ENCODE results near the gene SFRP5.

SFRP5 gene

GRCh38 chr10:97771913-97772823 is at the start of gene SFRP5:
TSS of gene SFRP5 (minus strand) at chr10:97771999. CDS start at chr10:97771833, 166 bp downstream.
- no peak for TF ChIP-seq GATA3 (IDR thresholded peaks at IDR 0.05; ENCODE audit: low read depth, low read length)
- no peak for TF ChIP-seq GATA2 (IDR thresholded peaks at IDR 0.05; ENCODE audit: low read depth, low read length)

- TF ChIP-seq GATA2 (IDR thresholded peaks at IDR 0.05; ENCODE audit: low read depth, low read length) (no peak), GATA3 (IDR thresholded peaks at IDR 0.05; ENCODE audit: low read depth, low read length) (no peak)
Observed at GRCh38 chr10:97820096-97820704, 48.4 kb upstream of the SFRP5 start.

GRCh38 chr10:97818572-97818971 is 46.8 kb upstream of the SFRP5 start:
- TF ChIP-seq GATA2 (IDR thresholded peaks at IDR 0.05; ENCODE audit: low read depth, low read length) (no peak), GATA3 (IDR thresholded peaks at IDR 0.05; ENCODE audit: low read depth, low read length) (no peak)

GRCh38 chr10:97816609-97817008 is 44.8 kb upstream of the SFRP5 start:
- TF ChIP-seq GATA3 (IDR thresholded peaks at IDR 0.05; ENCODE audit: low read depth, low read length) (no peak), GATA2 (IDR thresholded peaks at IDR 0.05; ENCODE audit: low read depth, low read length) (no peak)

- TF ChIP-seq GATA2 (IDR thresholded peaks at IDR 0.05; ENCODE audit: low read depth, low read length) (no peak), GATA3 (IDR thresholded peaks at IDR 0.05; ENCODE audit: low read depth, low read length) (no peak)
Observed at GRCh38 chr10:97814996-97815395, 43.2 kb upstream of the SFRP5 start.

- TF ChIP-seq GATA3 (IDR thresholded peaks at IDR 0.05; ENCODE audit: low read depth, low read length), result no peak
- no peak for TF ChIP-seq GATA2 (IDR thresholded peaks at IDR 0.05; ENCODE audit: low read depth, low read length)
Observed at GRCh38 chr10:97813311-97813710, 41.5 kb upstream of the SFRP5 start.

- TF ChIP-seq GATA2 (IDR thresholded peaks at IDR 0.05; ENCODE audit: low read depth, low read length), result no peak
- TF ChIP-seq GATA3 (IDR thresholded peaks at IDR 0.05; ENCODE audit: low read depth, low read length), result no peak
Observed at GRCh38 chr10:97812696-97813095, 40.9 kb upstream of the SFRP5 start.

- TF ChIP-seq GATA3 (IDR thresholded peaks at IDR 0.05; ENCODE audit: low read depth, low read length) (no peak), GATA2 (IDR thresholded peaks at IDR 0.05; ENCODE audit: low read depth, low read length) (no peak)
Observed at GRCh38 chr10:97811958-97812357, 40.2 kb upstream of the SFRP5 start.

GRCh38 chr10:97810446-97810845 is 38.6 kb upstream of the SFRP5 start:
- no peak for TF ChIP-seq GATA3 (IDR thresholded peaks at IDR 0.05; ENCODE audit: low read depth, low read length)
- TF ChIP-seq GATA2 (IDR thresholded peaks at IDR 0.05; ENCODE audit: low read depth, low read length), result no peak

GRCh38 chr10:97805949-97806348 is 34.1 kb upstream of the SFRP5 start:
- TF ChIP-seq GATA3 (IDR thresholded peaks at IDR 0.05; ENCODE audit: low read depth, low read length) (no peak), GATA2 (IDR thresholded peaks at IDR 0.05; ENCODE audit: low read depth, low read length) (no peak)

- TF ChIP-seq GATA2 (IDR thresholded peaks at IDR 0.05; ENCODE audit: low read depth, low read length), result no peak
- TF ChIP-seq GATA3 (IDR thresholded peaks at IDR 0.05; ENCODE audit: low read depth, low read length), result no peak
Observed at GRCh38 chr10:97805096-97805884, 33.5 kb upstream of the SFRP5 start.

GRCh38 chr10:97801422-97801821 is 29.6 kb upstream of the SFRP5 start:
- no peak for TF ChIP-seq GATA3 (IDR thresholded peaks at IDR 0.05; ENCODE audit: low read depth, low read length)
- no peak for TF ChIP-seq GATA2 (IDR thresholded peaks at IDR 0.05; ENCODE audit: low read depth, low read length)

- TF ChIP-seq GATA2 (IDR thresholded peaks at IDR 0.05; ENCODE audit: low read depth, low read length), result no peak
- no peak for TF ChIP-seq GATA3 (IDR thresholded peaks at IDR 0.05; ENCODE audit: low read depth, low read length)
Observed at GRCh38 chr10:97800474-97800873, 28.7 kb upstream of the SFRP5 start.

GRCh38 chr10:97798958-97799610 is 27.3 kb upstream of the SFRP5 start:
- TF ChIP-seq GATA3 (IDR thresholded peaks at IDR 0.05; ENCODE audit: low read depth, low read length), result no peak
- TF ChIP-seq GATA2 (IDR thresholded peaks at IDR 0.05; ENCODE audit: low read depth, low read length), result no peak

Measured in SH-SY5Y (cell line).